ENCODE data around the gene DMD.

DMD gene

GRCh38 chrX:31464306-31464915, 1746.9 kb downstream of the DMD start:
- H3K79me2 ChIP-seq (ENCODE audit: insufficient read depth, low read length), result no peaks in the 10 kb centered on the region
- H3K27me3 ChIP-seq (ENCODE audit: insufficient read depth, low read length, poor library complexity), result no peaks in the 10 kb centered on the region

GRCh38 chrX:31461266-31461665, 1750.1 kb downstream of the DMD start:
- Histone ChIP-seq H3K79me2 (ENCODE audit: insufficient read depth, low read length) (no peaks in the 10 kb centered on the region), H3K9me3 (ENCODE audit: insufficient read depth, low read length, severe bottlenecking) (no peaks in the 10 kb centered on the region), H3K4me3 (ENCODE audit: low read depth in 1 of 2, low read length in 2 of 2) (no peak overlapping the region), H4K20me1 (ENCODE audit: insufficient read depth, low read length) (no peaks in the 10 kb centered on the region), H3K36me3 (ENCODE audit: insufficient read depth, low read length) (no peaks in the 10 kb centered on the region), H3K4me1 (ENCODE audit: insufficient read depth, low read length) (peaks cover 15% of the 10 kb centered on the region), H3K27me3 (ENCODE audit: insufficient read depth, low read length, poor library complexity) (no peaks in the 10 kb centered on the region), H3K27ac (ENCODE audit: low read length) (no peak overlapping the region), H2AFZ (ENCODE audit: low read depth, low read length) (no peak overlapping the region), H3K9ac (ENCODE audit: low read depth, low read length) (no peak overlapping the region), H3K4me2 (ENCODE audit: insufficient read depth, low read length) (no peak overlapping the region)
- TF ChIP-seq EZH2 (IDR thresholded peaks at IDR 0.05; ENCODE audit: borderline replicate concordance, low read depth, low read length, severe bottlenecking), result no peak
- TF ChIP-seq CTCF (IDR thresholded peaks at IDR 0.05; ENCODE audit: borderline replicate concordance, extremely low read depth, low read length, poor library complexity, severe bottlenecking), result no peak
- DNase-seq (no peak), ATAC-seq (ENCODE audit: insufficient read depth, low read depth) (no peak)

More at GRCh38 chrX:31464306-31464915, 1746.9 kb downstream of the DMD start:
- DNase-seq (no peak), ATAC-seq (ENCODE audit: insufficient read depth, low read depth) (no peak)
- TF ChIP-seq CTCF (IDR thresholded peaks at IDR 0.05; ENCODE audit: borderline replicate concordance, extremely low read depth, low read length, poor library complexity, severe bottlenecking), result no peak
- TF ChIP-seq EZH2 (IDR thresholded peaks at IDR 0.05; ENCODE audit: borderline replicate concordance, low read depth, low read length, severe bottlenecking), result no peak
- H3K9me3 ChIP-seq (ENCODE audit: insufficient read depth, low read length, severe bottlenecking), result no peaks in the 10 kb centered on the region
- no peaks in the 10 kb centered on the region for H4K20me1 ChIP-seq (ENCODE audit: insufficient read depth, low read length)
- H2AFZ ChIP-seq (ENCODE audit: low read depth, low read length), result no peak overlapping the region
- no peak overlapping the region for H3K4me2 ChIP-seq (ENCODE audit: insufficient read depth, low read length)
- no peaks in the 10 kb centered on the region for H3K36me3 ChIP-seq (ENCODE audit: insufficient read depth, low read length)
- H3K9ac ChIP-seq (ENCODE audit: low read depth, low read length), result no peak overlapping the region
- peaks cover 15% of the 10 kb centered on the region for H3K4me1 ChIP-seq (ENCODE audit: insufficient read depth, low read length)
- no peak overlapping the region for H3K4me3 ChIP-seq (ENCODE audit: low read depth in 1 of 2, low read length in 2 of 2)
- no peak overlapping the region for H3K27ac ChIP-seq (ENCODE audit: low read length)

- Histone ChIP-seq H2AFZ (ENCODE audit: low read depth, low read length) (no peak overlapping the region), H3K27me3 (ENCODE audit: insufficient read depth, low read length, poor library complexity) (no peaks in the 10 kb centered on the region), H3K27ac (ENCODE audit: low read length) (no peak overlapping the region), H3K36me3 (ENCODE audit: insufficient read depth, low read length) (no peaks in the 10 kb centered on the region), H3K4me1 (ENCODE audit: insufficient read depth, low read length) (peaks cover 15% of the 10 kb centered on the region), H4K20me1 (ENCODE audit: insufficient read depth, low read length) (no peaks in the 10 kb centered on the region), H3K79me2 (ENCODE audit: insufficient read depth, low read length) (no peaks in the 10 kb centered on the region), H3K9me3 (ENCODE audit: insufficient read depth, low read length, severe bottlenecking) (no peaks in the 10 kb centered on the region), H3K4me3 (ENCODE audit: low read depth in 1 of 2, low read length in 2 of 2) (no peak overlapping the region), H3K4me2 (ENCODE audit: insufficient read depth, low read length) (no peak overlapping the region), H3K9ac (ENCODE audit: low read depth, low read length) (no peak overlapping the region)
- DNase-seq (no peak), ATAC-seq (ENCODE audit: insufficient read depth, low read depth) (no peak)
- TF ChIP-seq EZH2 (IDR thresholded peaks at IDR 0.05; ENCODE audit: borderline replicate concordance, low read depth, low read length, severe bottlenecking), result no peak
- no peak for TF ChIP-seq CTCF (IDR thresholded peaks at IDR 0.05; ENCODE audit: borderline replicate concordance, extremely low read depth, low read length, poor library complexity, severe bottlenecking)
Measured at GRCh38 chrX:31459361-31459760, 1752.0 kb downstream of the DMD start.

All from DND-41 (cell line).